ENCODE results near the gene RLN3. TPM values are rescaled to one million over a fixed set of nuclear protein-coding genes. Genes with fewer than 3 reads are reported as not detected.
A peak's percentile ranks its signal among the peaks of the same experiment; 100 is the strongest.
"Not testable (repeated sequence)": the region's sequence is repeated elsewhere in the genome, so short reads cannot be mapped to it uniquely, and the experiment has no call there.

RLN3 gene
- total RNA-seq, 1 donor from 2014 or later: not detected

DNA sequence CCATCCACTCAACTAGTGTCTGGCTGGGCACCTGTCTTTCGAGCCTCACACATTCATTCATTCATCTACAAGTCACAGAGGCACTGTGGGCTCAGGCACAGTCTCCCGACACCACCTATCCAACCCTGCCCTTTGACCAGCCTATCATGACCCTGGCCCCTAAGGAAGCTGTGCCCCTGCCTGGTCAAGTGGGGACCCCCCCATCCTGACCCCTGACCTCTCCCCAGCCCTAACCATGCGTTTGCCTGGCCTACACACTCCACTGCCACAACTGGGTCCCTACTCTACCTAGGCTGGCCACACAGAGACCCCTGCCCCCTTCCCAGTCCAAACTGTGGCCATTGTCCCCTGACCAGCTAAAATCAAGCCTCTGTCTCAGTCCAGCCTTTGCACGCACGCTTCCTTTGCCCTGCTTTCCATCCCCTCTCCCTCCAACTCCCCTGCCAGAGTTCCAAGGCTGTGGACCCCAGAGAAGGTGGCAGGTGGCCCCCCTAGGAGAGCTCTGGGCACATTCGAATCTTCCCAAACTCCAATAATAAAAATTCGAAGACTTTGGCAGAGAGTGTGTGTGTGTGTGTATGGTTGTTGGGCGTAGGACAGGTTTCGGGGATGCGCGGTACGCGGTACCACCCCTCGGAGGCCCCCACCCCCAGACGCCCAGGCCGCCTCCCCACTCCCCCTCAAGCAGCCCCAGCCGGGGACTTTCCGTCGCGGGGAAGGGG, 3.2 kb downstream of the RLN3 start:
- Mint-ChIP-seq H3K4me1 (peaks cover 34% of the 10 kb centered on the region), H3K36me3 (ENCODE audit: low read depth) (peaks cover 11% of the 10 kb centered on the region), H3K4me3 (peak overlapping the region; percentile 91), H3K9me3 (no peaks in the 10 kb centered on the region), H3K27ac (peak overlapping the region; percentile 89), H3K27me3 (no peaks in the 10 kb centered on the region)
- ChIA-PET CTCF (interaction anchor here (0.6 to 1.8 kb wide), 25 partner anchors 8 to 317 kb away, joined by 3 to 11 read pairs (median 4); partner anchors contain the start of genes ASF1B and DCAF15), POLR2A (interaction anchor here (0.6 to 3.5 kb wide), 25 partner anchors 9 to 352 kb away, joined by 3 to 52 read pairs (median 7); partner anchors contain the start of genes ASF1B, BRME1, CC2D1A and DCAF15)
- DNase-seq: no peak
- no peak for ATAC-seq (ENCODE audit: low read depth)
- intact Hi-C loops (cut with micrococcal nuclease): loop anchor here (2.0 kb wide), 1 partner anchor 16 kb away; no protein-coding TSS in a partner anchor
- TF ChIP-seq, protein P1, sequence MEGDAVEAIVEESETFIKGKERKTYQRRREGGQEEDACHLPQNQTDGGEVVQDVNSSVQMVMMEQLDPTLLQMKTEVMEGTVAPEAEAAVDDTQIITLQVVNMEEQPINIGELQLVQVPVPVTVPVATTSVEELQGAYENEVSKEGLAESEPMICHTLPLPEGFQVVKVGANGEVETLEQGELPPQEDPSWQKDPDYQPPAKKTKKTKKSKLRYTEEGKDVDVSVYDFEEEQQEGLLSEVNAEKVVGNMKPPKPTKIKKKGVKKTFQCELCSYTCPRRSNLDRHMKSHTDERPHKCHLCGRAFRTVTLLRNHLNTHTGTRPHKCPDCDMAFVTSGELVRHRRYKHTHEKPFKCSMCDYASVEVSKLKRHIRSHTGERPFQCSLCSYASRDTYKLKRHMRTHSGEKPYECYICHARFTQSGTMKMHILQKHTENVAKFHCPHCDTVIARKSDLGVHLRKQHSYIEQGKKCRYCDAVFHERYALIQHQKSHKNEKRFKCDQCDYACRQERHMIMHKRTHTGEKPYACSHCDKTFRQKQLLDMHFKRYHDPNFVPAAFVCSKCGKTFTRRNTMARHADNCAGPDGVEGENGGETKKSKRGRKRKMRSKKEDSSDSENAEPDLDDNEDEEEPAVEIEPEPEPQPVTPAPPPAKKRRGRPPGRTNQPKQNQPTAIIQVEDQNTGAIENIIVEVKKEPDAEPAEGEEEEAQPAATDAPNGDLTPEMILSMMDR (IDR thresholded peaks at IDR 0.05): no peak

DNA sequence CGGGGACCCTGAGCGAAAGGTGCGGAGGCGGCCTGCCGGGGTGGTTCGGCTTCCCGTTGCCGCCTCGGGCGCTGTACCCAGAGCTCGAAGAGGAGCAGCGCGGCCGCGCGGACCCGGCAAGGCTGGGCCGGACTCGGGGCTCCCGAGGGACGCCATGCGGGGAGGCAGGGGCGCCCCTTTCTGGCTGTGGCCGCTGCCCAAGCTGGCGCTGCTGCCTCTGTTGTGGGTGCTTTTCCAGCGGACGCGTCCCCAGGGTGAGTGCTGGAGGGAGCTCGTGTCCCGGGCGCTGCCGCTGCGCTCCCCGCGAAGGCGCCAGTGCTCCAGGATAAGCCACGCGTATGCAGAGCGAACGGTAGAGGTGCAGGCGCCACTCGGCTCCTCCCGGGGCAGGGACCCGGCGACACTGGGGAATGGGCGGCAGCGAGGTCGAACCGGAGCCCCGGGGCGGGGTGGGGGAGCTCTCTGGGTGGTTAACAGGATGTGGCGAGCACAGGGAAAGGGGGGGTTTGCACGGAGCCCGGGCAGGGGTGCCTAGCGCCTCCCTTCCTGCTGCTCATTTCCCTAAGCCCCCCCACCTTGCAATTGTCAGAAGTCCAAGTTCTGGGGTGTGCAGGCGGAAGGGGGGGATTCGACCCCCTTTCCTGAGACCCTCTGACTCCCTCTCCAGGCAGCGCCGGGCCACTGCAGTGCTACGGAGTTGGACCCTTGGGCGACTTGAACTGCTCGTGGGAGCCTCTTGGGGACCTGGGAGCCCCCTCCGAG, 4.0 kb downstream of the RLN3 start, which contains the start of gene IL27RA:
IL27RA (plus strand) TSS at position 44 of the 762 bp plus-strand sequence; CDS start at position 155, 111 bp downstream.
- no peaks in the 10 kb centered on the region for H3K9me3 Mint-ChIP-seq
- TF ChIP-seq, protein P1 (IDR thresholded peaks at IDR 0.05): no peak
- POLR2A ChIA-PET: interaction anchor here (0.6 to 3.5 kb wide), 25 partner anchors 10 to 352 kb away, joined by 3 to 52 read pairs (median 7); partner anchors contain the start of genes ASF1B, BRME1, CC2D1A and DCAF15
- ATAC-seq (ENCODE audit: low read depth) (peak; percentile 74), DNase-seq (peak; percentile 70)
- H3K27ac Mint-ChIP-seq: peak within 1 kb of the TSS; percentile 89
- H3K27me3 Mint-ChIP-seq: no peaks in the 10 kb centered on the region
- CTCF ChIA-PET: interaction anchor here (0.6 to 1.8 kb wide), 25 partner anchors 8 to 316 kb away, joined by 3 to 11 read pairs (median 4); partner anchors contain the start of genes ASF1B and DCAF15
- peak within 1 kb of the TSS; percentile 91 for H3K4me3 Mint-ChIP-seq
- H3K4me1 Mint-ChIP-seq: peaks cover 34% of the 10 kb centered on the region
- intact Hi-C loops (cut with micrococcal nuclease): loop anchor here (1.0 to 2.0 kb wide), 7 partner anchors 17 to 152 kb away; partner anchors contain the start of genes BRME1, CC2D1A, DCAF15 and RFX1
- H3K36me3 Mint-ChIP-seq (ENCODE audit: low read depth): peaks cover 19% of the 10 kb centered on the region

DNA sequence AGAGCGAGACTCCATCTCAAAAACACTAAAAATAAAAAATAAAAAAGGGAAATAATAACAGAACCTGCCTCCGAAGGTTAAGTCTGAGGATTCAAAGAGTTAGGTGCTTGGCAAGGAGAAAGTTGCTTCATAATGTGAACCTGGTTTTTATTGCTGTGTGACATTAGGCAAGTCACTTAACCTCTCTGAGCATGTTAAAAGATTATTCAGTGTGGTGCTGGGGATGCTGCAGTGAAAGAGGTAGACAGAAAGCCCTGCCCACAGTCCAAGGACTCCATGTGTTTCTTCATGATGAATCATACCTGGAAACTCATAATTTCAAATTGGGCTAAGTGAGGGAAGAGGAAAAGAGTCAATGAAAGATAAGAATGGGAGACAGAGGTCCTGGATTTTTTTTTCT, 6.0 kb downstream of the RLN3 start:
- Mint-ChIP-seq H3K9me3 (no peaks in the 10 kb centered on the region), H3K4me3 (no peak overlapping the region), H3K4me1 (peaks cover 22% of the 10 kb centered on the region), H3K27ac (no peak overlapping the region), H3K27me3 (no peaks in the 10 kb centered on the region), H3K36me3 (ENCODE audit: low read depth) (peaks cover 36% of the 10 kb centered on the region)
- ChIA-PET POLR2A (no interaction called here), CTCF (no interaction called here)
- TF ChIP-seq, protein P1 (IDR thresholded peaks at IDR 0.05): no peak
- intact Hi-C loops (cut with micrococcal nuclease): loop anchor here (2.0 kb wide), 1 partner anchor 73 kb away; no protein-coding TSS in a partner anchor
- no peak for DNase-seq
- ATAC-seq (ENCODE audit: low read depth): no peak

DNA sequence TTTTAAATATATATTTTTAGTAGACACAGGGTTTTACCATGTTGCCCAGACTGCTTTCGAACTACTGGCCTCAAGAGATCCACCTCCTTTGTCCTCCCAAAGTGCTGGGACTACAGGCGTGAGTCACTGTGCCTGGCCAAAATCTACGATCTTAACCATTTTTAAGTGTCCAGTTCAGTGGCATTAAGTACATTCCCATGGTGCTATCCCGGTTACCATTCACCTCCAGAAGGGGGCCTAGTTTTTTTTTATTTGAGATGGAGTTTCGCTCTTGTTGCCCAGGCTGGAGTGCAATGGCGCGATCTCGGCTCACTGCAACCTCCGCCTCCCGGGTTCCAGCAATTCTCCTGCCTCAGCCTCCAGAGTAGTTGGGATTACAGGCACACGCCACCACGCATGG, 7.2 kb downstream of the RLN3 start:
- ATAC-seq (ENCODE audit: low read depth); H3K27ac Mint-ChIP-seq; H3K9me3 Mint-ChIP-seq; intact Hi-C loops (cut with micrococcal nuclease); POLR2A ChIA-PET; DNase-seq; H3K4me3 Mint-ChIP-seq; H3K27me3 Mint-ChIP-seq: not testable (repeated sequence)
- peaks cover 48% of the 10 kb centered on the region for H3K36me3 Mint-ChIP-seq (ENCODE audit: low read depth)
- H3K4me1 Mint-ChIP-seq: peaks cover 18% of the 10 kb centered on the region
- CTCF ChIA-PET: interaction anchor here (0.8 kb wide), 1 partner anchor 37 kb away, joined by 4 read pairs; no protein-coding TSS in a partner anchor

DNA sequence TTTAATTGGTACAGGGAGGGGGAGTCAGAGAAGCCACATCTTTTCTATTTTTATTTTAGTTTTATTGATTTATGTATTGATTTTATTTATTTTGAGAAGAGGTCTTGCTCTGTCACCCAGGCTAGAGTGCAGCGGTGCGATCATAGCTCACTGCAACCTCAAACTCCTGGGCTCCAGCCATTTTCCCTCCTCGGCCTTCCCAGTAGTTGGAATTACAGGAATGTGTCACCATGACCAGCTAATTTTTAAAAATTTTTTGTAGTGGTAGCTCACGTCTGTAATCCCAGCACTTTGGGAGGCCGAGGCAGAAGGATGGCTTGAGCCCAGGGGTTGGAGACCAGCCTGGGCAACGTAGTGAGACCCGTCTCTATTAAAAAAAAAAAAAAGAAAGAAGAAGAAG, 7.8 kb downstream of the RLN3 start:
- ChIA-PET POLR2A (interaction anchor here (0.6 to 0.7 kb wide), 2 partner anchors 133 to 349 kb away, joined by 3 to 4 read pairs; no protein-coding TSS in a partner anchor), CTCF (no interaction called here)
- DNase-seq (no peak), ATAC-seq (ENCODE audit: low read depth) (no peak)
- no peaks in the 10 kb centered on the region for H3K27me3 Mint-ChIP-seq
- intact Hi-C loops (cut with micrococcal nuclease): no loop called here
- H3K9me3 Mint-ChIP-seq: no peaks in the 10 kb centered on the region
- no peak overlapping the region for H3K4me3 Mint-ChIP-seq
- TF ChIP-seq, protein P1 (IDR thresholded peaks at IDR 0.05): no peak
- H3K27ac Mint-ChIP-seq: no peak overlapping the region
- H3K36me3 Mint-ChIP-seq (ENCODE audit: low read depth): peaks cover 51% of the 10 kb centered on the region
- H3K4me1 Mint-ChIP-seq: peaks cover 18% of the 10 kb centered on the region

Data from activated B cell treated with CpG ODN at 0.5 μM for 24 hours (primary cell).